ENCODE results near the gene C1orf74. TPM values are rescaled to one million over a fixed set of nuclear protein-coding genes. Genes with fewer than 3 reads are reported as not detected.

The C1orf74 gene
- total RNA-seq, 2 experiments from 2014 or later: 0.63 to 0.67 TPM

GRCh38 chr1:209810783-209811182, 26.4 kb upstream of the C1orf74 start:
- CTCF ChIA-PET: interaction anchor here (1.2 kb wide), 1 partner anchor 9 kb away, joined by 3 read pairs; no protein-coding TSS in a partner anchor
- intact Hi-C loops (cut with DNase I, micrococcal nuclease): no loop called here

GRCh38 chr1:209809611-209810010, 25.3 kb upstream of the C1orf74 start:
- no peaks in the 10 kb centered on the region for H3K36me3 Mint-ChIP-seq (ENCODE audit: low read depth)
- H3K4me1 Mint-ChIP-seq (ENCODE audit: low read depth): peaks cover 8% of the 10 kb centered on the region
- no peak overlapping the region for H3K27ac ChIP-seq (ENCODE audit: low read depth in 1 of 2, low read length in 2 of 2)
- peaks cover 0 to 4% of the 10 kb centered on the region in 2 experiments for H3K9me3 ChIP-seq (ENCODE audit: control insufficient read depth in 1 of 2, insufficient read depth in 1 of 2, low read length in 2 of 2)
- no peaks in the 10 kb centered on the region for H3K9me3 Mint-ChIP-seq
- H3K27me3 Mint-ChIP-seq: peaks cover 10% of the 10 kb centered on the region
- no peak overlapping the region for H3K4me3 Mint-ChIP-seq
- DNase-seq: no peak
- peaks cover 8% of the 10 kb centered on the region for H3K4me1 ChIP-seq (ENCODE audit: insufficient read depth, low read length)
- POLR2A ChIA-PET: no interaction called here
- no peak overlapping the region for H3K4me3 ChIP-seq (ENCODE audit: low read length)
- ATAC-seq (ENCODE audit: poor library complexity): no peak
- H3K27ac Mint-ChIP-seq: no peak overlapping the region
- peaks cover 0 to 3% of the 10 kb centered on the region in 2 experiments for H3K27me3 ChIP-seq (ENCODE audit: control insufficient read depth in 1 of 2, insufficient read depth in 2 of 2, low read length in 2 of 2)
- no peak for TF ChIP-seq CTCF (IDR thresholded peaks at IDR 0.05)
- no peaks in the 10 kb centered on the region for H3K36me3 ChIP-seq (ENCODE audit: insufficient read depth, low read length)
- intact Hi-C loops (cut with DNase I, micrococcal nuclease): no loop called here
- CTCF ChIA-PET: interaction anchor here (1.8 kb wide), 1 partner anchor 62 kb away, joined by 4 read pairs; no protein-coding TSS in a partner anchor

More at GRCh38 chr1:209810783-209811182, 26.4 kb upstream of the C1orf74 start:
- H3K4me3 ChIP-seq (ENCODE audit: low read length): no peak overlapping the region
- H3K27ac Mint-ChIP-seq: no peak overlapping the region
- no peaks in the 10 kb centered on the region for H3K9me3 Mint-ChIP-seq
- no peak overlapping the region for H3K4me3 Mint-ChIP-seq
- TF ChIP-seq CTCF (IDR thresholded peaks at IDR 0.05): no peak
- H3K36me3 ChIP-seq (ENCODE audit: insufficient read depth, low read length): no peaks in the 10 kb centered on the region
- ATAC-seq (ENCODE audit: poor library complexity) (no peak), DNase-seq (no peak)
- H3K9me3 ChIP-seq (ENCODE audit: control insufficient read depth in 1 of 2, insufficient read depth in 1 of 2, low read length in 2 of 2): no peaks in the 10 kb centered on the region
- POLR2A ChIA-PET: no interaction called here
- peaks cover 5% of the 10 kb centered on the region for H3K27me3 Mint-ChIP-seq
- no peaks in the 10 kb centered on the region for H3K27me3 ChIP-seq (ENCODE audit: control insufficient read depth in 1 of 2, insufficient read depth in 2 of 2, low read length in 2 of 2)
- peaks cover 15% of the 10 kb centered on the region for H3K4me1 Mint-ChIP-seq (ENCODE audit: low read depth)
- H3K27ac ChIP-seq (ENCODE audit: low read depth in 1 of 2, low read length in 2 of 2): no peak overlapping the region
- H3K36me3 Mint-ChIP-seq (ENCODE audit: low read depth): no peaks in the 10 kb centered on the region
- peaks cover 4% of the 10 kb centered on the region for H3K4me1 ChIP-seq (ENCODE audit: insufficient read depth, low read length)

- no peaks in the 10 kb centered on the region for H3K36me3 ChIP-seq (ENCODE audit: insufficient read depth, low read length)
- Mint-ChIP-seq H3K36me3 (ENCODE audit: low read depth) (no peaks in the 10 kb centered on the region), H3K4me3 (no peak overlapping the region), H3K27ac (no peak overlapping the region), H3K4me1 (ENCODE audit: low read depth) (peaks cover 8% of the 10 kb centered on the region), H3K27me3 (peaks cover 20% of the 10 kb centered on the region), H3K9me3 (no peaks in the 10 kb centered on the region)
- DNase-seq (no peak), ATAC-seq (ENCODE audit: poor library complexity) (no peak)
- peaks cover 4% of the 10 kb centered on the region in 2 experiments for H3K27me3 ChIP-seq (ENCODE audit: control insufficient read depth in 1 of 2, insufficient read depth in 2 of 2, low read length in 2 of 2)
- no peak for TF ChIP-seq CTCF (IDR thresholded peaks at IDR 0.05)
- H3K4me1 ChIP-seq (ENCODE audit: insufficient read depth, low read length): peaks cover 8% of the 10 kb centered on the region
- intact Hi-C loops (cut with DNase I, micrococcal nuclease): no loop called here
- H3K27ac ChIP-seq (ENCODE audit: low read depth in 1 of 2, low read length in 2 of 2): no peak overlapping the region
- H3K9me3 ChIP-seq (ENCODE audit: control insufficient read depth in 1 of 2, insufficient read depth in 1 of 2, low read length in 2 of 2): peaks cover 0 to 4% of the 10 kb centered on the region in 2 experiments
- CTCF ChIA-PET: no interaction called here
- POLR2A ChIA-PET: no interaction called here
- no peak overlapping the region for H3K4me3 ChIP-seq (ENCODE audit: low read length)
These were observed 23.8 kb upstream of the C1orf74 start for GRCh38 chr1:209808059-209808581.

Measured in CD4-positive, alpha-beta T cell (primary cell).